ENCODE data around the gene AK1.
A peak's percentile ranks its signal among the peaks of the same experiment; 100 is the strongest.

Gene AK1

GRCh38 chr9:127908660-127908926, 31.1 kb upstream of the AK1 start:
- no peak for TF ChIP-seq CTCF (IDR thresholded peaks at IDR 0.05; ENCODE audit: extremely low read depth, missing control alignments)
- DNase-seq (ENCODE audit: low spot score): no peak

GRCh38 chr9:127907867-127908659, 30.6 kb upstream of the AK1 start:
- no peak for DNase-seq (ENCODE audit: low spot score)
- no peak for TF ChIP-seq CTCF (IDR thresholded peaks at IDR 0.05; ENCODE audit: extremely low read depth, missing control alignments)

GRCh38 chr9:127905788-127906191, 28.3 kb upstream of the AK1 start:
- no peak for DNase-seq (ENCODE audit: low spot score)
- TF ChIP-seq CTCF (IDR thresholded peaks at IDR 0.05; ENCODE audit: extremely low read depth, missing control alignments): no peak

GRCh38 chr9:127905004-127905728, 27.7 kb upstream of the AK1 start:
- TF ChIP-seq CTCF (IDR thresholded peaks at IDR 0.05; ENCODE audit: extremely low read depth, missing control alignments): no peak
- no peak for DNase-seq (ENCODE audit: low spot score)

GRCh38 chr9:127904561-127905003, 27.1 kb upstream of the AK1 start:
- no peak for DNase-seq (ENCODE audit: low spot score)
- TF ChIP-seq CTCF (IDR thresholded peaks at IDR 0.05; ENCODE audit: extremely low read depth, missing control alignments): no peak

- DNase-seq (ENCODE audit: low spot score): peak; percentile 71
- no peak for TF ChIP-seq CTCF (IDR thresholded peaks at IDR 0.05; ENCODE audit: extremely low read depth, missing control alignments)
Observed at GRCh38 chr9:127903557-127904475, 26.3 kb upstream of the AK1 start.
